HG03432 (cell line): ENCODE data around the gene CHRM4.
"Not testable (repeated sequence)": the region's sequence is repeated elsewhere in the genome, so short reads cannot be mapped to it uniquely, and the experiment has no call there.

Source experiments
- ATAC-seq: cut with Tn5 transposase; IDR thresholded peaks from one replicate; pipeline ENCODE4 v1.9.1; 2021; ENCODE audit warnings: mild to moderate bottlenecking, moderate library complexity; ENCODE audit not compliant: unreplicated experiment

The CHRM4 gene

DNA sequence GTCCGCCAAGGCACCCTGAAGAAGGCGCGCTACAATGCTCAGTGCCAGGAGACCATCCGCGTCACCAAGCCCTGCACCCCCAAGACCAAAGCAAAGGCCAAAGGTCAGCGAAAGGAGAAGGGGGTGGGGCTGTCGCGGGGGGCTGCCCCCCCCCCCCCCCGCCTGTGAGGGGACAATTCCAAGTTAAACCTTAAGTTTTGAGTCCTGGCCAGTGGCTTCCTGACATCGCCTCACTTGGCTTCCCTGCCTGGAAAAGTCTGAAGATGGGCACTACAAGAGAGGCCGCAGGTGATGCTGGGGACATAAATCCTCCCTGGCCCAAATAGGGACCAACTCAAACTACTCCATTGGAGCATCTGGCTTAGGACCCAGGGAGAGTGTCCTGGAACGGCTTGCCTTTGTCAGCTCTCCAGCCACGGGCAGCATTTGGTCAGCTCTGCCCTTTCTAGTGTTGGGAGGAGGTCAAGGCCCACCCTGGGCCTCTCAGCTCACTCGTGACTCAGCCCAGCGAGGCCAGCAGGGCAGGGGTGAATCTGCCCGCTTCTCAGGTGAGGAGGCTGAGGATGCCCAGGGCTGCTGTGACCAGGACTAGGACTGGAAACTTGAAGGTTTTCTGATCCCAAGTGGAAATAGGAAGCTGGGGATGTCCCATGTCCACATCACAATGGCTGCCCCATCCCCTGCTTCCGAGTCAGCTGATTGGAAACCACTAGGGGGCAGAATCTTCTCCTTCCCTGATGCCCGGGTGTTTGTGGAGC, 8.8 kb downstream of the CHRM4 start:
- no peak for ATAC-seq

- peak; percentile 13 for ATAC-seq
These were observed 9.5 kb downstream of the CHRM4 start for GRCh38 chr11:46381819-46382645.

DNA sequence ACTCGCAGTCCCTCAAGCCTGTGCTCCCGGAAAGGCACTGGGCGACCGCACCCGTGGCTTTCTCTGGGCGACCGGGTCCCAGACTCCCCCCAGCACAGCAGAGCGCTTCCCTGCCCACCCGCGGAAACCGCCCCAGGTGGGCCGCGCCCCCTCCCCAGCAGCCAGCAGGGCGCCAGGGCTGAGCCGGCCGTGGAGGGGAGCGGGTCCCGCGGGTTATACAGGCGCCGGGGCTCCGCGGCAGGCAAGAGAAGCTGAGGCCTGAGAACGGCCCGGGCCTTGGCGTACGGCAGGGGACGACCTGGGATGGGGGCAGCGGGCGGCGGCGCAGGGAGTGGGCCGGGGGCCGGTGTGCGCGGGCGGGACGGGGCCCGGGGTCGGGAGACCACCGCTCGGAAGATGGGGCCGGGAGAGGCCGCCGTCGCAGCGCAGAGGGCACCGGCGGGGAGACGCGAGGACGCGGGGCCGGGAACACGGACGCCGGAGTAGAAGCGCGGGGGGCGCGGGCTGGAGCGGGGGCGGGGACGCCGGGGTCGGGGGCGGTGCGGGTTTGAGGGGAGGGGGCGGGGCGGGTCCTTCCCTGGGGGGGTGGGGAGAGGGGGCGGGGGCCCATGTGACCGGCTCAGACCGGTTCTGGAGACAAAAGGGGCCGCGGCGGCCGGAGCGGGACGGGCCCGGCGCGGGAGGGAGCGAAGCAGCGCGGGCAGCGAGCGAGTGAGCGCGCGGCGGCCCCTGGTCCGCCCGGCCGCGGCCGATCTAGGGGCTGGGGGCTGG, 10.3 kb downstream of the CHRM4 start, which contains the start of gene MDK:
Gene MDK (plus strand): TSS at position 622 of the 771 bp plus-strand sequence. CDS start 389 bp downstream, outside the sequence.
- peak; percentile 18 for ATAC-seq

GRCh38 chr11:46380340-46381047, 11.1 kb downstream of the CHRM4 start:
- peak; percentile 43 for ATAC-seq

- not testable (repeated sequence) for ATAC-seq
These were observed 11.9 kb downstream of the CHRM4 start for GRCh38 chr11:46379482-46380293.

DNA sequence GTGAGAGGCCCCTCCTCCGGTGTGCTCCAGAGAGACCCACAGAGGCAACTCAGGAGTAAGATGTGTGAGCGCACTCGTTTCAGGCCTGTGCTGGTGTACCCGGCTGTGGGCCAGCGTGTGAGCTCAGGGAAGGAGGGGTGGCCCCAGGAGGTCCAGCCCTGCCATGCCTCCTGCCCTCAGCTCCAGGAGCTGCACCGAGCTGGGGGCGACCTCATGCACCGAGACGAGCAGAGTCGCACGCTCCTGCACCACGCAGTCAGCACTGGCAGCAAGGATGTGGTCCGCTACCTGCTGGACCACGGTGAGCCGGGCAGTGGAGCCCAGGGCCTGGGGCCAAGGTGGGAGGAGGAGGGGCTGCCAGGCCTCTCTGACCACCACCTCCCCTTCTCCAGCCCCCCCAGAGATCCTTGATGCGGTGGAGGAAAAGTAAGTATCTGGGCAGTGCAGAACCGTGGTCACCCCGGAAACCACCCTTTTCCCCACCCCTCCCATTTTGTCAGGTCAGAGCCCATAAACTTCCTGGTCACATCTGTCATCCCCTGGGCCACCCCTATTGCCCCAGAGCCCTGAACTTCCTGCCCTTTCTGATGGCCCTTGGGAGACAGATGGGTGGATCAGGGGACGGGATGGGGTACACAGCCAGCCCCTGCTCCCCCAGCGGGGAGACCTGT, 12.6 kb downstream of the CHRM4 start:
- ATAC-seq = no peak

DNA sequence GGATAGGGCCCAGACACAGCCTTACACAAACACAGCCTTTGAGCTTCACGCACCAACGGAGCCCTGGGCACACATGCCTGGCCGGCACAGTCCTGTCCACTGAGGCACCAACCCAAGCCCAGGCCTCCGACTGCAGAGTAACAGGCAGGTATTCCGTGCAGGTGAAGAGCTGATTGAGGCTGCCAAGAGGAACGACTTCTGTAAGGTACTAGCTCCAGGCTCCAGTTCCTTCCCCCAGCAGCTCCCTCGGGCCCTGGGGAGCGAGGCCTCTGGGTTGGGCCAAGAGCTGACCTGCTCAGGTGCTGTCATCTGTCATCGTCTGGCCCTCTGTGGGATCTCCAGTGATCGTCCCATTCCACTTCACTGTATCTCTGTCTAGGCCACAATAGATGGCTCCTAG, 13.3 kb downstream of the CHRM4 start:
- no peak for ATAC-seq

DNA sequence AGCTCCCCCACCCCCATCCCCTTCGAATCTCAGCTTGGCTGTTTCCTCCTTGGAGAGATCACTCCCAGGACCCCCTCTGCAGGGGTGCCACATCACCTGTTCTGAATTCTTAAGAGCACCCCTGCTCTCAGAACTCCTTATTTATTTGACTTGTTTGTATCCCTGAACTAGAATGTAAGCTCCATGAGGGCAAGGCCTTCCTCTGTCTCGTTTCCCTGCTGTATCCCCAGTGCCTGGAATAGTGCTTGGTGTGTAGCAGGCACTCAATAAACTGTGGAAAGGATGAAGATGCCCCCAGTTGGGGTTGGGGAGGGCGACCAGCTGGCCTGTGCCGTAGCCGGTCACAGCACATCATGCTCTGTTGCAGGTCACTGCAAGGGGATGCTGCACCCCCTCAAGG, 13.7 kb downstream of the CHRM4 start:
- ATAC-seq = no peak

- no peak for ATAC-seq
These were observed 14.3 kb downstream of the CHRM4 start for GRCh38 chr11:46377290-46377689.

DNA sequence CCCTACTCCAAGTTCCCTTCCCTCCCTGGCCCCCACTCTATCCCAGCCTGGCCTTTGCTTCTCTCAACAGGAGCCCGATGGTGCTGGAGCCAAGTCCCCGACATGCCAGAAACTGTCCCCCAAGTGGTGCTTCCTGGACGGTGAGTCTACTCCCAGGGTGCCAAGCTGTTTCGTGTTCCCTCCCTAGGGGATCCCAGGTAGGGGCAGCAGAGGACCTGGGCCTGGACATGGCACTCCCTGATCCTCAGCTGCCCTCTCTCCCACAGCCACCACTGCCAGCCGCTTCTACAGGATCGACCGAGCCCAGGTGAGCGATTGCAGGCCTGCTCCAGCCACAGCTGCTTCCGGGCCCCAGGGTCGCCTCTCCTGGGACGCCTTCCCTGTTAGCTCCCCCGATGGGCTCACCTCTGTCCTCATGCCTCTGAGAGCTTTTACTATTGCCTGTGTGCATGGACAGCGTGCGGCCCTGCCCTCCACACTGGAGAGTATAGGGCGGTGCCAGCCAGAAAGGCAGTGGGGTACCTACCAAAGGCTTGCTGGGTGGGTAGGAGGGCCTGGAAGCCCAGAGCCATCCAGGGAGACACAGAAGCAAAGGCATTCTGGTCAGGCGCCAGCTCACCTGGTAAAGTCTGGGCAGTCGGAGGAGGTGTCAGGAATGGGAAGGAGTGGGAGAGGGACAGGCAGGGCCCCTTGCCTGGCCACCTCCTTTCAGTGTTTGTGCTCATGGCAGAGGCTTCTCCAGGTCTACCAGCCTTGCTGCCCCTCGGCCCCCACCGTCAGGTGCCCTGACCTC, 15.1 kb downstream of the CHRM4 start:
- ATAC-seq = no peak

DNA sequence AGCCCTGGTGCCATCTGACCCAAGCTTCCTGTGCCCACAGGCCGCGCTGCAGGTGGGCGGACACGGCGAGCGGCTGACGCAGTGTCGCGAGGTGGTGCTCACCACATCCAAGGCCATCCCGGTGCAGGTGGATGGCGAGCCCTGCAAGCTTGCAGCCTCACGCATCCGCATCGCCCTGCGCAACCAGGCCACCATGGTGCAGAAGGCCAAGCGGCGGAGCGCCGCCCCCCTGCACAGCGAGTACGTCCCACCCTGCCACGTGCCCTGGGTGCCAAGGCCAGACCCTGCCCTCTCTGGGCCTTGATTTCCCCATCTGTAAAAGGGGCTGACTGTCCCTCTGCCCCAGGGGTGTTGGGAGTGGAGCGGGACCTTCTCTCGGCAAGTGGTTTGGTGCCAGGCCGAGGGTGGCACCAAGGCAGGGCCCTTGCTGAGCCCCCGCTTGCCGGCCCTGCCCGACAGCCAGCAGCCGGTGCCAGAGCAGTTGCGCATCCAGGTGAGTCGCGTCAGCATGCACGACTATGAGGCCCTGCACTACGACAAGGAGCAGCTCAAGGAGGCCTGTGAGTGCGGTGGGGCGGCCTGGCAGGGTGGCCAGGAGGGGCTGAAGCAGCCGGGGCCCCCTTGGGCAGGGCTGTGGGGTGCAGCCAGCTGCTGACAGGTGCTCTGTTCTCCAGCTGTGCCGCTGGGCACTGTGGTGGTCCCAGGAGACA, 16.0 kb downstream of the CHRM4 start:
- ATAC-seq = no peak

DNA sequence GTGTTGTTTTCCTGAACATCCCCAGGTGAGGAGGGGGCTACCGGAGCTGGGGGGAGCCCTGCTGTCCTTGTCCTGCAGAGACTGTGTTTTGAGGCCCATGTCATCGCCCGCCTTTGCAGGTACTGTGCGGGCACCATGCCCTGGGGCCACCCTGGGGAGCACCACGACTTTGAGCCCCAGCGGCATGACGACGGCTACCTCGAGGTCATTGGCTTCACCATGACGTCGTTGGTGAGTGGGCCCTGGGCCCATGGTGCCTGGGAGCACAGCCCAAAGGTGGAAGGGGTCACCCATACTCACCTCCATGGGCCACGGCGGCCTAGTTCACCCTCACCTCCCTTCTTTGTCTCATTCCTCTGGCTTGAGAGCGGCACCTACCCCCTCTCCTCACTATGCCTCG, 16.8 kb downstream of the CHRM4 start:
- ATAC-seq = no peak

GRCh38 chr11:46373787-46374740, 17.5 kb downstream of the CHRM4 start:
- ATAC-seq = no peak

GRCh38 chr11:46372501-46372900, 19.1 kb downstream of the CHRM4 start:
- ATAC-seq = not testable (repeated sequence)

DNA sequence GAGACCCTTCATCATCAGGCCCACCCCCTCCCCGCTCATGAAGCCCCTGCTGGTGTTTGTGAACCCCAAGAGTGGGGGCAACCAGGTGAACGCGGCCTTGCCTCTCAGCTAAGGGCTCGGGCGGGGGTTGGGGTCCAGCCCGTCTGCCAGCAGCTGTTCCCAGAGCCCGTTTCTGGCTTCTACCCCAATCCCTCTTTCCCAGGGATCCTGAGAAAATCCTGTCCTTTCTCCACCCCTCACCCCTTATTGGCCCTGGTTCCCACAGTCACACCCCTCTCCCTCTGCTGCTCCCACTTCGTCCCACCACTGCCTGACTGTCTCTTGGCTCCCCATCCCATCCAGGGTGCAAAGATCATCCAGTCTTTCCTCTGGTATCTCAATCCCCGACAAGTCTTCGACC, 19.5 kb downstream of the CHRM4 start:
- no peak for ATAC-seq

GRCh38 chr11:46371262-46371661, 20.3 kb downstream of the CHRM4 start:
- not testable (repeated sequence) for ATAC-seq

DNA sequence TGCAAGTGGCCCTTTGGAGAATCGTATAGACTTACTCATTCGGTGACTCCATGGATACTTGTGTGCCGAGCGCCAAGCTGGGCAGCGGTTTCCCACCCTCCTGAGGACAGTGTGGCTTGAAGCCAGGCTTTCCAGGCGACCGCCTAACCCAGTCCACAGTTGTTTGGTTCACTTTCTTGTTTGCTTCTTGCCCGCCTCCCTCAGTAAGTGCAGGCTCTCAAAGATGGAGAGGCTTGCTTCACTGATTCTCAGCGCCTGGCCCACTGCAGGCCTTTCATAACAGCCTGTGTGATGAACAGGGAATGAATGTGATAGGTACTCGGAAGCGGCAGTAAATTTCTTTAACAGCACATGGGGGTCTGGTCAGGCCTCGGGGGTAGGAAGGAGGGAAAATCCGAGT, 21.3 kb downstream of the CHRM4 start:
- ATAC-seq = no peak
